Activated T-helper 1 cell treated with Interleukin-2 at 50 U/mL for 16 hours (primary cell): ENCODE measurements around the gene ATP9A.

ENCODE experiments used
- DNase-seq: peaks from one replicate; pipeline ENCODE4 v3.0.0-alpha.2; 2020; ENCODE audit warnings: low read depth

ATP9A gene

DNA sequence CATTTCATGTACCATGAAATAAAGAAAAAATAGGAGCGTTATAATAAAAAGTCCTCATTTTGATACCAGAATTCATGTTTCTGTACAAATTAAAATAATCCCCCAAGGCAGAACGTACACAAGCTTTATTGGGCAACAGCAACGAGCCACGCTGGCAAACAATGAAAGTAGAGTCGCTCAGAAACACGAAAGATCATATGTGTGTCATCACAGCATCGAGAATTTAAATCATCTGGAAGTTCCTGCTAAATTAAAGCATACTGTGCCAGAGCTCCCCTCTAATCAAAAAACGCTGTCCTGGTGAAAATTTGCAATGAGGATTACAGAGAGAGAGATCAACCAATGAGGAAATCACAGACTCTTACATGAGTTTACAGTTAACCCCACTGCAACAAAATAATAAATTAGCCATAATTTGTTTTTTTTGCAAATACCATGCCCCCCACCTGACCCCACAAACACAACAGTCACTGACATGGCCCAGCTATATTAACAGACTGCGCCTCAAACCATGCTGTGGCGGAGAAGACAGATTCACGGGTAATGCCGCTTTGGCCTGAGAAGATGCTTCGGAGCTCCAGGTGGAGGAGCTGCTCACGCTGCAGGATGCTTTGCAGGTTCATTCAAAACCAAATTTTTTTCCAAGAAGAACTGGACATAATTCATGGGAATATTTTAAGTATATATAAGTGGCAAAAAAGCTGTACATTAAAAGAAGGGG lies 171.4 kb downstream of the ATP9A start:
- no peak for DNase-seq

DNA sequence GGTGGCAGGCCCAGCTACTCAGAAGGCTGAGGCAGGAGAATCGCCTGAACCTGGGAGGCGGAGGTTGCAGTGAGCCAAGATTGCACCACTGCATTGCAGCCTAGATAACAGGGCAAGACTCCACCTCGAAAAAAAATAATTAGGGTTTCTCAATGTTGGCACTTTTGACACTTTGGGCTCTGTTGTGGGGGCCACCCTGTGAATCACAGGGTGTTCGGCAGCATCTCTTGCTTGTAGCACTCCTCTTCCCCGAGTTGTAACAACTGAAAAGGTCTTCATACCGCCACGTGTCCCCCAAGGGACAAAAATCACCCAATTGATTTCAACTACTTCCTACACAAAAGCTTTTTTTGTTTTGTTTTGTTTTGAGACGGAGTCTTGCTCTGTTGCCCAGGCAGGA lies 172.4 kb downstream of the ATP9A start:
- no peak for DNase-seq

DNA sequence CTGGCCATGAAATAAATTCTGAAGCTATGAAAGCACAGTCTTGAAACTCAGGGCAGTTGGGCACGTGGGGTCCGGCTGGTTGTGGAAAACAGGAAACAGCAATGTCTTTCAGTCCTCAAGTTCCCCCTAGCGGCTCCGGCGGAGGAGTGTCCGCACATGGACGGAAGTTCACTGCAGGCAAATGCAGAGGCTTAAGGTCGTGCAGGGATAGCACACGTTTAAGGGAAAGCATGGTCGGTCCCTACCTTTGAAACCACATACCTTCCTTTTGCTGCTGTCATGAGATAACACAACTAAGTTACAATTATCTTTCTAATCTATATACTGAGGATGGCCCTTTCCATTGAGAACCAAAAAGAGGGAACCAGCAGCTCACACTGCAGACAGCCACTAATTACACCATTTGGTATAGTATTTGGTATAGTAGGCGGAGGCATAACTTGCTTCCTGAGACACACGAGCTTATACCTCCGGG lies 173.1 kb downstream of the ATP9A start:
- DNase-seq, result peak; percentile 58

DNA sequence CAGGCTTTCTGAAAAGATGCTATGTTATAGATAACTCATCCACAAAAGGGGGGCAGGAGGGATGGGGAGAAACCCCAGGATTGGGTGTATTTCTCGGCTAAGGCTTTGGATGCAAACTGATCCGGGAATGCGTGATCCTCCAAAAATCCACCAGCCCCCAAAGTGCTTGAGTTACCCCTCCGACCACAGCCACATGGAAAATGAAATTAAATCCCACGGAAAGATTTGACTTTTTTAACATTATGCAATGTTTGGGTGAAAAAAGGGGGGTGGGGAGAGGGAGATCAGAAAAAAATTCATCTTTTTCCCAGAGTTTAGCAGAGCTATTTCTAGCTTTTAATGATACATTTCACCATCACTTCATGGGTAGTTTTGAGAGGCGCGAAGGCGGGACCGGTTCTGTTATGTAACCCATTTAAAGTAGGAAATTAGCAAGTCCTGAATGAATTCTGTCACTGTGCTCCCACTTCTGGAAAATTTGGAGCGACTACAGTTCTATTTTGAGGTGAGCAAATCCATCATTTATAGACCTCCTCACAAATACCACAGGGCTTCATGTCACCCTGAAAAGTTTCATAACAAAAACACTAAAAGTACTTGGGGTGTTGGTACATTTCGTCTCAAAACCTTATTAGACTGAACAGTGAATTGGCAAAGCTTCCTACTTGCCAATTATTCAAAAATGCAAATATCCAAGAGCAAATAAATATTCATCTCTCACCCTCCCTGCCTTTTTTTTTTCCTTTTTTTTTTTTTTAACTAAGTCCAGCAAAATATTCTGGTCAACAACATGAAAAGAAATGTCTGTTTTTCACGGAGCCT lies 173.7 kb downstream of the ATP9A start:
- no peak for DNase-seq

DNA sequence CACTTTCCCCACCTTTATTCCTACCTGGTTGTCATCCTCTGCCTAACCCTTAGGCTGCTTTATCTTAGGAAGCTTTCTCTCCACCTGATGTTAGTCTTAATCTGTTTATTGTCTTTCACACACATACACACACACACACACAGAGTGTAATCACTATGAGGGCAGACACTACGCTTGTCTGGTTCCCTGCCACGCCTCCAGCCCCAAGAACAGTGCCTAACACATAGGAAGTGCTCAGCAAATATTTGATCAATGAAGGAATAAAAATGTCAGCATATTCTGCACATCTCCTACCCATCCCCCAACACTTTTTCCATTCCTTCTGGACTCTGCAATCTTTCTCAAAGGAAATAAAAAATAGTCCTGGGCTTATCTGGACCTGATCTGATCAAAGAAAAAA lies 174.6 kb downstream of the ATP9A start:
- DNase-seq, result no peak

DNA sequence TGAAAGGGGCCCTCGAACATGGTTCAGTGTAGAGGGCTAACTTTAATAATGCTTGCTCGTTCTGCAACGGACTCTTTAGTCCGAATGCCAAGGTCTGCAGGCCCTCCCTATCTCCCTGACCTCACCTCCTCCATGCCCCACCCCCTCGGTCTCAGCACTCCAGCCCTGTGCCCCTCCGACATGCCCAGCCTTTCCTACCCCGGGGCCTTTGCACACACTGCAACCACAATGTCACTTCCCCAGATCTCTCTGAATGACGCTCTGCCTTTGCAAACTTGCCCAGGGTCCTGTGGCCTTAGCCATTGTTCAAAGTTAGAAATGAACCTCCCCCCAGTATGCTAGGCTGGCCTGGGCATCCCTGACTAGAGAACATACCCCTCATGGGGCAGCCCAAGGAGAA lies 175.6 kb downstream of the ATP9A start:
- DNase-seq, result no peak

DNA sequence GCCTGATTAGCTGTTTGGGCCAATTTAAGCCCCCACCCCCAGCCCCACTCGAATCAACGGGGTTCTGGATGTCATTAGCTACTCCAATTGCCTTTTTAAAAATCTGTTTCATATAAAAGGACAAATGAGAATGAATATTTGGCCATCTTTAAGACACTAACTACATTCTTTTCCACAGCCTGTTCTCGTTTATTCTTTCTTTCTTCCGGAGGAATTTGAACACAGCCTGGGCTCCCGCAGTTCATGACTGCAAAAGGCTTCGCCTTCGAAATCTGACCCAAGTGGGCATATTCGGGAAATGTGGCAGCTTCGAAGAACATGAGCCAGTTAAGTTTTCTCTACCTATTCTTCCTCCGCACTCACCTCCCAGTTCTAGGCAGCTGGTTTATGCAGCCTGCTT lies 176.3 kb downstream of the ATP9A start:
- DNase-seq, result no peak

DNA sequence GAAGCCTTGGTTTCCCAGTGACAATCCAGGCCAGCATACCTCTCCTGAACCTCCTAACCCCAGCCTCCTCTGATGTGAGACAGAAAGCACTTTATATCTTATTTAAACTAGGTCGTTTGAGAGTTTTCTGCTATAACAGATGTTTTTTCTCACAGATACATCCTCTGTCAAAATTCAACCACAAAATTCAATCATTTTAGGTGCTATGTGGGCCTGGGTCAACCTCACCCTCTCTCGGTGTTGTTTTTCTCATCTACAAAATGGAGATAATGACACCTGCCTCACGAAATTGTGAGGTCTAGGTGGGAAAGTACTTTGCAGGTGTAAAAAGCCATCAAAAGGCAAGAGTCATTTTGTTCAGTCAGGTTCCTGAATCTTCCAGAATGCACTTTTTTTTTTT lies 179.4 kb downstream of the ATP9A start:
- no peak for DNase-seq

DNA sequence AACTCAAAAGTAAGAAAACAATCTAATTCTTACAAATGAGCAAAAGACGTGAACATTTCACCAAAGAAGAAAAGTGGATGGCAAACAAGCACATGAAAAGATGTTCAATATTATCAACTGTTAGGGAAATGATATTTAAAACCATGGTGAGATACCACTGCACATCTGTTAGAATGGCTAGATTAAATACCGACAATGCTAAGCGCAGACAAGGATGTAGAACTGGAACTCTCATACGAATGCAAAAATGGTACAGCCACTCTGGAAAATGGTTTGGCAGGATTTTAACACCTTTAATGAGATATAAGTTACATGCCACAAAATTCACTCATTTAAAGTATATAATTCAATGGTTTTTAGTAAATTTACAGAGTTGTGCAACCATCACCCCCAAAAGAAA lies 181.0 kb downstream of the ATP9A start:
- DNase-seq, result no peak

DNA sequence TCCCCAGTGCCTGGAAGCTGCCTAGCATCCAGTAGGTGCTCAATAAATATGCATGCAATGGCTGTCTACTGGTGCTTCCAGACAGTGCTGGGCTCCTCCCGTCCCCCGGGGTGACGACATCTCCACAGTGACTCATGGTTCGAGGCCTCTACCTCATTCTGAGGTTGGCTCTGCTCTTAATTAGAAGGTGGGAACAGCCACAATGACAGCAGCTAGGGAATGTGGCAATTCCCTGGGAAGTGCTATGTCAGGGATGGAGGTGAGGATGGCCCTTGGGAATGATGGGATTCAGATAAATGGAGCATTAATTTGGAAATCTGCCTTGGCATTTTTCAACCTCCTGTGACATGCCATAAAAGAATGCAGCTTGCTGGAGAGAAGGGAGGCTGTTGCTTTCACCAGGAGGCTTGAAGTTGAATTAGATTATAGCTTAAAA lies 182.2 kb downstream of the ATP9A start:
- DNase-seq, result no peak

DNA sequence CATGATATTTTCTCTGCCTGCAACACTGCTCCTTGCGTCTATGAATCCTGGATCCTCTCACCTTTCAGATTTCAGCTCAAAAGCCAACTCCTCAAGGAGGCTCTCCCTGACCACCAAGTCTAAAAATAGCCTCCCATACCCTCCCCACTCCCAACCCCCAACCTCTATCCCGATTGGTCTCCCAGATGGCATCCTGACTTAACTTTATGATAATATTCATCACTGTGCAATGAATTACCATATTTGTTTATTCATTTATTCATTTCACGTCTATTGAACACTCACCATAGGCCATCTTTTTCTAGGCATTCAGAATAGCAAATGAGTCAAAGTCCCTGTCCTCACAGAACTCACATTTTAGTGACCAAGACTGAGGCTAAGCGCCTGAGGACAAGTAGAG lies 183.0 kb downstream of the ATP9A start:
- no peak for DNase-seq

DNA sequence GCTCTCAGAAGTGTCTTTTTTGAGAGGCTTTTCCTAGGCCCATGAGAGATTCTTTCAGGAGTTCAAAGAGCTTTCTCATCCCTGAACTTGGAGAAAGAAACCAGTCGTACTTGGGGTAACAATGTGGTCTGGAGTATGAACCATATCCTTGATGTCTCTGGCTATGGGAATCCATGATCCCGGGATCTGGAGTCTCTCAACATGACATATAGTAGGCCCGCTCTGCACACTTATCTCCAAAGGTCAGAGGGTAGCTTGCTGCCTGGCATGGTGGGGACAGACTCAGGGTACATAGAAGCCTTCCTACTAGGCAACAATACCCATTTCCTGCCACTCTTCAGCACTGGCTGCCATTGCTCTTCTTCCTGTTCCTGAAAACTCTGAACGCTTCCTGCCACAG lies 183.5 kb downstream of the ATP9A start:
- no peak for DNase-seq

DNA sequence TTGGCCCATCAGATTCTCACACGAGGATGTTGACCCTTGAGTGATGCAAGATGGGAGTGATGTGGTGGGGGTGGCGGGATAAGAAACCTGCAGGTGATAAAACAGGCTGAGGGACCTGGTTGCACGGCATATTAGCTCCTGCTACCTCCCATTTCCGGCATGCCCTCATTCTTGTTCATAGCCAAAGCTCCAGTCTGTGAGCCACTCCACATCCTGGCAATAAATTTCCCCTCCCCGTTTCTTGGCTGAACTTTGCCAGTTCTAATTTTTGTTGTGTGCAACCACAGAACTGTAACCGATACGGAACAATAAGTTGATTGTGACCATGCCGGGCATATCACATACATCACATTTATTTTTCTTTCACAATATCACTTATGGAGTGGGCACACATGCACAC lies 184.1 kb downstream of the ATP9A start:
- no peak for DNase-seq

DNA sequence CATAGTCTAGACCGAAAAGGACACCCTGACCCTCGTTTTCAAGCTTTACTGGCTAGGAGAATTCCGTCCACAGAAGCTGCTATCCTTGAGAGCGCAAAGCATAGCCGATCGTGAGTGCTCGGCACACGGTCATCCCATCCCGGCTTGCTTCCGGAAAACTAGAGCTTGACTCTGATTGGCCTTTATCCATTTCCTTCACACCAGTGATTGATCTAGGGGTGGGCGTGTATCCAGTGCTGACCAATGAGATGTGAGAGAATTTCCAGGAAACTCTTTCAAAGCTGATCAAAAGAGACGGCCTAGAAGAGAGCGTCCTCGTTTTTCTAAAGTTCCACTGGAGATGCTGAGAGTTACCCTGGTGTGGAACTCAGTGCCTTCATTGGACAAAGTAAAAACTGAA lies 184.7 kb downstream of the ATP9A start:
- no peak for DNase-seq

DNA sequence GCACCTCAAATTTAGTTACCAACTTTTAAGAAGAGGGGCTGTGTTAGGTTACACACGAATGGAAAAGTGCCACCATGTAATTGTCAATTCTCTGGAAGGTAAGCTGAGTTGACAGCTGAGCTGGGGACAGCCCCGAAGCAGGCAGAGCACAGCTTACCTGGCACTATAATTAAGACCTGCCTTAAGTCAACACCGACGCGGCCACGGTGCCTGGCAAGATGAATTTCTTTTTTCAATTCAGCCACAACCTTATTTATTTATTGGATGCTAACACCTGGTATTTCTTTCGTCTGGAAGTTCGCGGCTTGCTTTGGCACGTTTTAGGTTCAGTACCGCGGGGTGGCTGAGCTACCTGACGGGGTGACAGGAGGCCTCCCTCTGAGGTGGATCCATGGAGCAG lies 185.1 kb downstream of the ATP9A start:
- DNase-seq, result no peak

DNA sequence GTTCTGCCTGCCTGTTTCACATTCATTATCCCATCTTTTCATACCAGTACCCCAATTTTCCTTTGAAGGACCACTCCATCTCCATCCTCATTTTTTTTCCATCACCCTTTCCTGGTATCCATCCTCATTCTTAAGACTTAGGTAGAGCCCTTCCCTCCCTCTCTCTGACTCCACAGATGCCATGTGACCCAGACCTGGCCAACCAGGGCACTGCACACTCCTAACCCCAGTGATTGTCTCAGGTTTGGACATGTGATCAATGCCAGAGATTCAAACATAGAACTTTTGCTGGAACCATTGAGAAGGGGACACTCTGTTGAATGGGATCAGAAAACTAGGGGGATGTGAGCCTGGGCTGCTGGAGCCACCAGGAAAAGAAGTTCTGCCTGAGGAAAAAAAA lies 186.6 kb downstream of the ATP9A start:
- no peak for DNase-seq

DNA sequence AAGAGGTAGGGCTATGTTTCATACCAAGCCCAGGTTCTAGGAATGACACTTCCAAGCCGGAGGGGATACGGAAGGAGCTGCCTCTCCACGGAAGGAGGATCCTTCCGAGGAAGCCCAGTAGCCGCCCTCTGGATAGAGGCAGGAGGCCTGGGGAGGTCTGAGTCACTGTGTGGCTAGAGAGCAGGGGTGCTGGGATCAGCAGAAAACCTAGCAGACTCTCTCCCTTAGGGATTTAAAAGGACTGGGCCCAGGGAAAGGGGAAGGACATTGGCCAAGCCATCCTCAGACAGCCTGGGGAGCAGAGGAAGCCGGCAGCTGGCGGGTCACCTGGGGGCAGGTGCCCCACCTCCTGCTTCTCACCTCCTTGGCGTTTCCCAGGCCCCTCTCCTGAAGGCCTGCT lies 189.1 kb downstream of the ATP9A start:
- no peak for DNase-seq

DNA sequence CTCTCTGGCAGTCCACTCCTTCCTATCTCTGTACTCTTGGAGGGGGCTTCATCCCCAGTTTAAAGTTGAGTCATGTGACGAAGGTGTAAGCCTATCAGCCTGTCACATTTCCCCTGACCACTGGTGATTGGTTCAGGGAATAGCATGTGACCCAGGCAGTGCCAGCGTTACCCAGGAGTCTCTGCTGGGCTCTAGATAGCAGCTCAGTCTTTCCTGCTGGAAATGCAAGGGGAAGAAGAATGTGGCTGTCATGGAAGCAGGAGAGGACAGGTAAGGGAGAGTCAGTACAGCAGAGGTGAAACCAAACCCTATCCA lies 190.1 kb downstream of the ATP9A start:
- no peak for DNase-seq

DNA sequence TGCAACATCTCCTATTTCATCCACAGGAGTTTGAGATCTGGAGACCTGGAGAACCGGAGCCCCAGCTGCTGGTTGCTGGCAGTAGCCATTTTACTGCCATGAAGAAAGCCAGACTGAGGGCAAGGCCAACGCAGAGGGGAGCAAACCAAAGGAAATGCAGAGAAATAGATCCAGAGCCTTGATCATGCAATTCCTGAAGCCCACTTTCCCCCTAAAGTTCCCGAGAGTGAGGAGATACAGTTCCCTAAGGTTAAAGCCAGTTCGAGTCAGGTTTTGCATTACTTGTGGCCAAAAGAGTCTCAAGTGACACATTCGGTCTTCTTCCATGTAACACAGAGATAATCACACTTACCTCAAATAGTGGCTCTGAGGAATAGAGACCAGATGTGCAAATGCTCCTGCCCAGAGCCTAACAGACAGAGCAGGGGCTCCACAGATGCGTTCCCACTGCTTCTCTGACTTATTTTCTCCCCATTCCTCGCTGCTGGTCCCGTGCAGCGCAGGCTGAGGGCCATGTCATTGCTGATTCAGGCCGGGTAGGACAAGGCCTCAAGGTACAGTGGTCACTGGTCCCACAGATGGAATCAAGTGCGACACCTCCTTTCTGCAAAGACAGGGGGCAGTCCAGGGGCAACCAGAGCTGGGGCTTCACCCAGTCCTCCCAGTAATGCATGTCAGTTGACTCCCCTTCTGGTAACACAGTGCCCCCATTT lies 190.6 kb downstream of the ATP9A start:
- no peak for DNase-seq

DNA sequence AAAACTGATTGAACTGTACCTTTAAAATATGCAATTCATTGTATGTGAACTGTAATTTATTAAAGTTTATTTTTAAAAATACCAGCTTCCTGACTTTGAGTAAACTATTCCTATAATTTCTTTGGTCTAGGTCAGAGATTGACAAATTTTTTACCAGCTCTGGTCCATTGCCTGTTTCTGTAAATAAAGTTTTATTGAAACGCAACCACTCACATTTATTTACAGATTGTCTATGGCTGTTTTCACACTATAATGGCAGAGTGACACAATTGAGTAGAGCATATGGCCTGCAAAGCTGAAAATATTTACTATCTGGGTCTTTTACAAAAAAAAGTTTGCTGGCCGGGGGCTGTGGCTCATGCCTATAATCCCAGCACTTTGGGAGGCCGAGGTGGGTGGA lies 192.7 kb downstream of the ATP9A start:
- no peak for DNase-seq

DNA sequence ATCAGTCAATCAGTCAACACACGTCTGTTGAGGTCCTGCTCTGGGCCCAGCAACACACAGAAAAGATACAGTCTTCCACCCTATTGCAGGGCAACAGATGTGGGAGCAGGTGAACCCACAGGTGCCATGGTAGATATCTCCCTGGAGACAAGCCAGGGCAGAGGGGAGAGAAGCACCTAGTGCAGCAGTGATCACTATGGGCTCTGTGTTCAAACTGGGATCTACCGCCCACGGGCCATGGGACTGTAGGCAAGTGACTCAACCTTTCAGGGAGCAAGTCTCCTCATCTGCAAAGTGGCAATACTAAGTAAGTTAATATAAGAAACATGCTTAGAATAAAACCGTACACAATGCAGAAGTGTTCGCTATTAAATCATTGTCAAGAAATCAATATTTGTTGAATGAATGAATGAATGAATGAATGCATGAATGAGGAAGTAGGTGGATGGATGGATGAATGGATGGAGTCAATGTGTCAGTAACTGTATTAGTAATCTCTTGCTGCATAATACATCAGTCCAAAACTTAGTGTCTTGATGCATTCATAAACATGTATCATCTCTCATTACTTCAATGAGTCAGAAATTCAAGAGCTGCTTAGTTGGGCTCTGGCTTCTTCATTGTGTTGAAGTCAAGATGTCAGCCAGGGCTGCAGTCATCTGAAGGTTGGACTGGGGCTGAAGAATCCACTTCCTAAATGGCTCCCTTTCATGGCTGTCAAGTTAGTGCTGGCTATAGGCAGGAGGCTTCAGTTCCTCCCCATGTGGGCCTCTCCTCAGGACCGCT lies 193.7 kb downstream of the ATP9A start:
- DNase-seq, result no peak

DNA sequence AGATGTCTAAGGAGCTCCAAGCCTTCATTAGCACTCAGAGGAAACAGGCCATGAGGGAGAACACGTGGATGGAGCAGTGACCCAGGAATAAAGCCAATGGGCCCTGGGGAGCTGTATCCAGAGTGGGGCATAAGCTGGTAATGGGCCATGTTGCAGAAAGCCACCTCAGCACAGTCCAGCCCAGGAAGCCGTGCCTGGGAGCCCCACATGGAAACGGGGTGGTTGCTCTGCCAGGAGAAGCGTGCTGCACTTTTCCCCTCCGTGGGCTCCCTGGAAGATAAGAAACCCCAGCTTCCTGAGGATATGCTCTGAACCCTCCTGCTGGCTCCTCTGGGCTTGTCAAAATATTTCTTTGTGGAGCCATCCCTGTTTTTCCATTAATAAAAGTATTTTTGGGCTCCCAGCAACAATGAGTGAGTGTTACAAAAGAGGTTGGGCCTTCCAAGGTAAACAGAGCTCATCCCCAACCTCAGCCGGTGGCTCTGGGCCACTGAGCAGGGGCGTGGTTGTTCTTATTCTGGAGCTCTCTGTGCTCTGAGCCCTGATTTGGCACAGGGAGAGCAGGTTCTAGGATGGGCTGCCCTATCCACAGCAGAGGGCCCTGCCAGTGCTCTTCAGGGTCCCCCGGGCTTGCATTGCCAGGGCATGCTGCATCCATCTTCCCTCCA lies 194.5 kb downstream of the ATP9A start:
- no peak for DNase-seq
